Muscle of back (tissue), 13 donors: ENCODE measurements around the gene SNX27. TPM values are rescaled to one million over a fixed set of nuclear protein-coding genes. Genes with fewer than 3 reads are reported as not detected.
A peak's percentile ranks its signal among the peaks of the same experiment; 100 is the strongest.

Experiments
- DNase-seq, 3 donors: peaks; one replicate each; pipeline versions ENCODE4 v3.0.0 to v3.0.0-alpha.2; 2013
- long read RNA-seq, 9 donors: transcript quantifications; one replicate each; lab custom pipeline, GENCODE V29; 2026
- polyA plus RNA-seq, 10 donors: library from polyadenylated mRNA; unstranded; fragments of 120-200 nt; gene quantifications; one replicate each; pipeline ENCODE4 v1.2.1, GENCODE V29; 2013; ENCODE audit not compliant: insufficient read length in 10 of 10

The SNX27 gene
- polyA plus RNA-seq = 10 to 100 TPM; 15.8 to 26.2 (median 20.2) TPM
- long read RNA-seq, donor 1 = 0 reads
- long read RNA-seq, donor 2 = 0 reads
- long read RNA-seq, donor 3 = 0 reads
- long read RNA-seq, donor 4, full-length matches to known transcripts = 1 of 1 reads
- long read RNA-seq, donor 4, partial matches to known transcripts = 0 of 1 reads
- long read RNA-seq, donor 4, other reads (novel, unspliced or antisense) = 0 of 1 reads
- long read RNA-seq, donor 5, full-length matches to known transcripts = 3 of 3 reads
- long read RNA-seq, donor 5, partial matches to known transcripts = 0 of 3 reads
- long read RNA-seq, donor 5, other reads (novel, unspliced or antisense) = 0 of 3 reads
- long read RNA-seq, donor 6, full-length matches to known transcripts = 2 of 2 reads
- long read RNA-seq, donor 6, partial matches to known transcripts = 0 of 2 reads
- long read RNA-seq, donor 6, other reads (novel, unspliced or antisense) = 0 of 2 reads
- long read RNA-seq, donor 7, full-length matches to known transcripts = 1 of 1 reads
- long read RNA-seq, donor 7, partial matches to known transcripts = 0 of 1 reads
- long read RNA-seq, donor 7, other reads (novel, unspliced or antisense) = 0 of 1 reads
- long read RNA-seq, donor 8, partial matches to known transcripts = 26 of 26 reads
- long read RNA-seq, donor 8, other reads (novel, unspliced or antisense) = 0 of 26 reads
- long read RNA-seq, donor 9 = 0 reads

DNA sequence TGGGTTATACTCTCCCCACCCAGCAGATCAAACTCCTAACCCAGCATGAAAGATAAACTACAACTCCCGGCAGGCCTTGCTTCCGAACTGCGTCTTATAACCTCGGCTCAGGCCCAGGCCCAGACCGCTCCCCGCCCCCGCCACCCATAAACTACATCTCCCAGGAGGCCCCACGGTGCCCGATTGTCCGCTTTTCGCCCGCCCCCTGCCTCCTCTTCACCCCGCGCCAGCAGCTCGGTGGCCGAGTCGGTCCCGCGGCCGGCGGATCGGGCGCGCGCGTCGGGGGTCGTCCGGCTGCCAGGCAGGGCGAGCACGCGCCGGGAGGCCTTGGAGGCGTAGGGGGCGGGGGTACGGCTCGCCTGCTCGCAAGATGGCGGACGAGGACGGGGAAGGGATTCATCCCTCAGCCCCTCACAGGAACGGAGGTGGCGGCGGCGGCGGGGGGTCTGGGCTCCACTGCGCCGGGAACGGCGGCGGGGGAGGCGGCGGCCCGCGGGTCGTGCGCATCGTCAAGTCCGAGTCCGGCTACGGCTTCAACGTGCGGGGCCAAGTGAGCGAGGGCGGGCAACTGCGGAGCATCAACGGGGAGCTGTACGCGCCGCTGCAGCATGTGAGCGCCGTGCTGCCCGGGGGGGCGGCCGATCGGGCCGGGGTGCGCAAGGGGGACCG is at the start of gene SNX27:
SNX27 (plus strand) TSS at position 219 of the 669 bp plus-strand sequence; CDS start at position 371, 152 bp downstream.
- DNase-seq = peak; percentile 92 to 98 (median 94)

GRCh38 chr1:151562661-151563060 is 49.2 kb upstream of the SNX27 start:
- no peak for DNase-seq

- no peak for DNase-seq
Measured at GRCh38 chr1:151563376-151563775, 48.5 kb upstream of the SNX27 start.

DNA sequence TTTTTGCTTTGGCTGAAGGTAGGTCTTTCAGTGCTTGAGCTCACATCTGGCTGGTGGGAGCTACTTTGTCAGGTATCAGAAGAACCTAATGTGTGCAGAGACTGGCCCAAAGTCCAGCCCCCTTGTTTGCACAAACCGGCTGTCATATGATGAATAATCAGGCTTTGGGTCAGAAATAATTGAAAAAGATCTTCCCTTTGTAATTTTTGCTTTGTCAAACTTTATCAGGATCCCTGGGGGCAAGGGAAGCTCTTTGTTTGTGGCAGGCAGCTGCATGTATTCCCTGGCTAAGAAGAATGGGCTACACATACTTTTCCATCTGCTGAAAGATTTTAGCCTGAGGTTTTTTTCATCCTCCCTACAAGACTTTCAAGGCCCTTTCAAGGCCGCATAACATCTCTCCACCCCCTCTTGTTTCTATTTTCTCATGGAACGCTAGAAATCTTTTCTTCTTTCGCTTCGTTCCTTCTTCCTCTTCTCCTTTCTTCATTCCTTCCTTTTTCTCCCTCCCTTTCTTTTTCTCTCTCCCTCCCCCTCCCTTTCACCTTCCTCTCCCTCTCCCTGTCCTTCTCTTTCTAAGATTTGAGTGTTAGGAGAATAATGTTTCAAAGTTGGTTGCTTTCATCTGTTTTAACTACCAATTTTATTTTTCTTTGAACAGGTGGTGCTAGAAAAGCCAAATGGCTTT is 46.2 kb upstream of the SNX27 start:
- DNase-seq = no peak

GRCh38 chr1:151568626-151569088 is 43.2 kb upstream of the SNX27 start:
- no peak for DNase-seq

GRCh38 chr1:151570819-151571218 is 41.0 kb upstream of the SNX27 start:
- DNase-seq = no peak

DNA sequence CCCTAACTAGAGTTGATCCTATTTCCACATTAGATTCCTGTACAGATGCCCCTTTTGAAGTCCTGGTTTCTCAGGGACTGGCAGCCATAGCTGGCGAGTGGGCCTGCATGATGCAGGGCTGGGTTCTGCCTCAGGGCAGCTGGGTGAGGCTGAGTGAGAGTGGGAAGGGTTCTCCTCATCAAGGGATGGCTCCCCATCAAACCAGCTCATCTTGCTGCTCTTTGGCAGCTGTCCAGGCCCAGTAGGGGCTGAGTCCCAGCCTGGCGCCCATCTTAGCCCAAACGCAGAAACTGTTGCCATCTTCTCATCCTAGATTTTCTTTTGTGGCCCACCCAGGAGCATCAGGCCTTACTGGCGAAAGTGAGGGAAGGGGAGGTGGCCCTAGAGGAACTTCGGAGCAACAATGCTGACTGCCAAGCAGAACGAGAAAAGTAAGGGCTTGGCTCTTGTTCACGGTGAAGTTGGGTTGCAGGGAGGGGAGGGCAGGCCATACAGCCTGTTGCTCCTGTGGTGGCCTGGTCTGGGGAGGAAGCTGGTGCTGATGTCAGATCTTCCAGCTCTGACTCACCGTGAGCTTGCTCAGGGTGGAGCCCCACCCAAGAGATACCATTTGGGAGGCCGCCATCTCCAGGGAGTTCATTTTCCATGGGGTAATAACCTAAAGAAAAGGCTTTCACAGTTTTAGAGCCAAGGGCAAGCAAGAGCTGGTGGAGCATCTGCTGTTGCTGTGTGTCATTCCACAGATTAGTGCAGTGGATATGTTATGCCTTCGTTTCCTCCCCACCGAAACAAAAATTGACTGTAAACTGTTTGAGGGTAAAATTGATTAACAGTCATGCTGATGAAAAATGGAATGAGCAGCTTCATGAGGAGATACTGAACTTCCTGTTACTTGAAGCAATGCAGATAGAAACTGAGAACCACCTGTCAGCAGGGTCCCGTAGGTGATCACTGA is 37.0 kb upstream of the SNX27 start:
- no peak for DNase-seq

GRCh38 chr1:151577173-151577572 is 34.7 kb upstream of the SNX27 start:
- DNase-seq = no peak

DNA sequence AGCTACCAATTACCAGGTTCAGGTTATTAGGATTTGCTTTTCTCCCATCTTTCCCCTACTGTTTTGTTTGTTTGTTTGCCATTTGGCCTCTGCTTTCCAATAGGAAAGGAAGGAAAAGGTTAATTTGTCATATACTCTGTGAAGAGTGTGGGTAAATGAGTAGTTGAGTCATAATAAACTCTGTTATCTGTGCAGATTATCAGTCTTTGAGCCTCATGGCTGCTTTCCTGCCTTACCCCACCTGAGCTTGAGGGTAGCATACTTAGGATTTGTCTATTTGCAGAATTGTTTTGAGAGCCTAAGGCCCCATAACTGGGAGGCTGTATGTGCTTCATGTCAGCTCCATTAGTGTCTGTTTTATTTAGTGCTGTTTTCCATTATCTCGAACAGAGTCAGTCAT is 32.9 kb upstream of the SNX27 start:
- DNase-seq = no peak

- DNase-seq = no peak
Measured at GRCh38 chr1:151579436-151580225, 32.2 kb upstream of the SNX27 start.

DNA sequence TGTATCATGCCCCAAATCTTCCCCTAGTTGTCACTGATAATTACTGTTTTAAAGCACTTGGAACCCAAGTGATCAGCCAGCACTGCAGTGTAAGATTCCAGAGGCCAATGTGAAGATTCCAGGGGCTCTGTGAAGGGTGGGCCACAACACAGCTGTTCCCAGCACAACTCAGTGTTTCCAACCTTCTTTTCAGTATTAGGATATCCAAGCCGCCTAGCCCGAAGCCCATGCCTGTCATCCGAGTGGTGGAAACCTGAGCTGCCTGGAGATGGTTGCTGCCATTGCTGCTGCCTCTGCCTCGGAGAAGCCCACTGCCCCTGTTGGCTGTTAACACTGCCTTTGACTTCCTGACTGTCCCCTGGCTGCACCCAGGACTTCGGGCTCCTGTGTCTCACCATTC is 30.4 kb upstream of the SNX27 start:
- peak in 2 of 3 donors; percentile 46 to 77 for DNase-seq

- peak in 2 of 3 donors; percentile 33 to 82 for DNase-seq
Measured at GRCh38 chr1:151581921-151582320, 29.9 kb upstream of the SNX27 start.

DNA sequence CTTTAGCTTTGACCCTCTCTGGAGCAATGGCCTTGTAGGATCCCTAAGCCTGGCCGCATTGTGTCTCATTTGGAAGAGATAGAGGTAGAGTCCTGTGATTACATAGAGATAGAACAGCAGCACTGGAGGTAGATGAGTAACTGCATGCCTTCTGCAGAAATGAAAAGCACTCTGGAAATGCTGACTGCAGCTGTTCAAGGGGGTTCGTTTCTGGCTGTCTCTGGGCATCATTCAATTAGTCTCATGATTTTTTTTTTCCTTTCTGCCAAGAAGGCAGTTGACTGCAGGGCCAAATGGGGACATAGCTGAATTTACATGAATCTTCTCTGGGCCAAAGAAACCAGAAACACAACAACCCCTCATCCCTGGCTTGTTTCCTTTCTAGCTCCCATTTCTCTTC is 28.1 kb upstream of the SNX27 start:
- DNase-seq = no peak

DNA sequence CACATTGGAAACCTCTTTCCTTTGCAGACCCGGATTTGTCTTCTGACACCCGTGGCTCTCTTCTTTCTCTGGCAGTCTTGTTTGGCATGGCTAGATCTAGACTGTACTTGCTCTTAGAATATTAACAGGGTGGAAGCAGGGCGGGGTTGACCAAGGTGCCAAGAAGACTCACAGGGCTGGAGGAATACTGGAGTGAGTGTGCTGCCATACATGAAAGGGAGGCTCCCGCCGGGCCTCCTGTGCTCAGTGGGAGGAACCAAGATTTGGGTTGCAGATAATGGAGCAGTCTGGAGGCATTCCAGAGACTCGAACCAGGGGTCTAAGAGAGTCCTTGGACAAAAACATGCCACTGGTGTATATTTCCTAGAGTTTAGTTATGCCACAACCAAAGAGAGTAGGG is 27.6 kb upstream of the SNX27 start:
- no peak for DNase-seq

DNA sequence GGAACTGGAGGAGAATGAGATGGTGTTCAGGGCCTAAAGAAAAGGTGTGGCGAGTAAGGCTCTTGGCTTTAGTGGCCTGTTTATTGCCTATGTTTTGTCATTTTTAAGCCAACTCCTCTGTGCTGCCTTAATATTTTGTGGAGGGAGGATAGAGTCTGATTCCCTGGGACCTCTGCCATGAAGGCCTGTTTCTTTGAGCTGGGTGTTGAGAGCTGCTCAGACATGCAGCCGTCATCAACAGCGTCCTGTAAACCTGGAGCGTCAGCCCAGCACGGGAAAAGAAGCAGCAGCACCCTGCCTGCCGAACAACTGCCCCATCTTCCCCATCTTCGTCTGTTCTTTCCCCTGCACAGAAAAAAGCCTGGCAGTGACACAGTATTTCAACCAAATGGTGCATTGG is 27.1 kb upstream of the SNX27 start:
- DNase-seq = no peak

GRCh38 chr1:151585622-151586021 is 26.2 kb upstream of the SNX27 start:
- peak; percentile 46 to 67 (median 54) for DNase-seq

- no peak for DNase-seq
Measured at GRCh38 chr1:151590961-151591360, 20.9 kb upstream of the SNX27 start.

GRCh38 chr1:151593730-151594129 is 18.1 kb upstream of the SNX27 start:
- DNase-seq = peak in 1 of 3 donors; percentile 71

GRCh38 chr1:151594143-151594625 is 17.7 kb upstream of the SNX27 start:
- DNase-seq = peak in 2 of 3 donors; percentile 53 to 69
